Measurements from ENCODE around the gene RNU1-2.
"Not testable (repeated sequence)": the region's sequence is repeated elsewhere in the genome, so short reads cannot be mapped to it uniquely, and the experiment has no call there.

The RNU1-2 gene

DNA sequence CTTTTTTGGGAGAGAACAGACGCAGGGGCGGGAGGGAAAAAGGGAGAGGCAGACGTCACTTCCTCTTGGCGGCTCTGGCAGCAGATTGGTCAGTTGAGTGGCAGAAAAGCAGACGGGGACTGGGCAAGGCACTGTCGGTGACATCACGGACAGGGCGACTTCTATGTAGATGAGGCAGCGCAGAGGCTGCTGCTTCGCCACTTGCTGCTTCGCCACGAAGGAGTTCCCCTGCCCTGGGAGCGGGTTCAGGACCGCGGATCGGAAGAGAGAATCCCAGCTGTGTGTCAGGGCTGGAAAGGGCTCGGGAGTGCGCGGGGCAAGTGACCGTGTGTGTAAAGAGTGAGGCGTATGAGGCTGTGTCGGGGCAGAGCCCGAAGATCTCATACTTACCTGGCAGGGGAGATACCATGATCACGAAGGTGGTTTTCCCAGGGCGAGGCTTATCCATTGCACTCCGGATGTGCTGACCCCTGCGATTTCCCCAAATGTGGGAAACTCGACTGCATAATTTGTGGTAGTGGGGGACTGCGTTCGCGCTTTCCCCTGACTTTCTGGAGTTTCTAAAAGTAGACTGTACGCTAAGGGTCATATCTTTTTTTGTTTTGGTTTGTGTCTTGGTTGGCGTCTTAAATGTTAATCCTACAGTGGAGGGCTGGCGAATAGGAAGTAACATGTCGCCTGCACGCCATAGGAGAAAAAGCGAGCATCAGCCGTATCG is at the start of gene RNU1-2:
Gene RNU1-2 (plus strand): TSS at position 383 of the 718 bp plus-strand sequence.
- DNase-seq (ENCODE audit: low spot score) = peak; percentile 100
- FAIRE-seq = peak; percentile 89

GRCh38 chr1:16856201-16856600 is 39.6 kb upstream of the RNU1-2 start:
- not testable (repeated sequence) for FAIRE-seq; DNase-seq (ENCODE audit: low spot score)

GRCh38 chr1:16859167-16860041 is 36.4 kb upstream of the RNU1-2 start:
- DNase-seq (ENCODE audit: low spot score); FAIRE-seq: not testable (repeated sequence)

GRCh38 chr1:16860048-16860447 is 35.7 kb upstream of the RNU1-2 start:
- not testable (repeated sequence) for FAIRE-seq; DNase-seq (ENCODE audit: low spot score)

DNA sequence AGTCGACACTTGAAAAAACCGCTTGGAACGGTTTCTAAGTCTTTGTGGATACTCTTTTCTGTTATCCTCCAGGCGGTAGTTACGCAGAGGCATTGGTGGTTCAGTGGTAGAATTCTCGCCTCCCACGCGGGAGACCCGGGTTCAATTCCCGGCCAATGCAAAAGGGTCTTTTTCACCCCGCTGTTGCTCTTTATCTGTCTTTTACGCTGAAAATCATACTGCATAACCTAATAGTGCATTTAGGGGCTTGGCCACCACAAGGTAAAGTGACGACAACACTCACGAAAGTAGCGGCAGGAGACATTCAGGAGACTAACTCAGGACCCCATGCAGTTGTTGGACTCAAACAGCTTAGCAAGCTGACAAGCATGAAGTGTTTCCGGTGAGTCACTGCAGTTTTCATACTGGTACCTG is 33.9 kb upstream of the RNU1-2 start:
- peak; percentile 59 for FAIRE-seq

GRCh38 chr1:16862415-16862814 is 33.4 kb upstream of the RNU1-2 start:
- not testable (repeated sequence) for FAIRE-seq; DNase-seq (ENCODE audit: low spot score)

More for the DNA sequence above, 33.9 kb upstream of the RNU1-2 start:
- peak; percentile 27 for DNase-seq (ENCODE audit: low spot score)

- DNase-seq (ENCODE audit: low spot score) = not testable (repeated sequence)
- peak; percentile 65 for FAIRE-seq
Measured at GRCh38 chr1:16863024-16863423, 32.8 kb upstream of the RNU1-2 start.

GRCh38 chr1:16866926-16867707 is 28.7 kb upstream of the RNU1-2 start:
- FAIRE-seq; DNase-seq (ENCODE audit: low spot score): not testable (repeated sequence)

- not testable (repeated sequence) for DNase-seq (ENCODE audit: low spot score); FAIRE-seq
Measured at GRCh38 chr1:16868787-16869186, 27.0 kb upstream of the RNU1-2 start.

- not testable (repeated sequence) for DNase-seq (ENCODE audit: low spot score); FAIRE-seq
Measured at GRCh38 chr1:16869996-16870395, 25.8 kb upstream of the RNU1-2 start.

DNA sequence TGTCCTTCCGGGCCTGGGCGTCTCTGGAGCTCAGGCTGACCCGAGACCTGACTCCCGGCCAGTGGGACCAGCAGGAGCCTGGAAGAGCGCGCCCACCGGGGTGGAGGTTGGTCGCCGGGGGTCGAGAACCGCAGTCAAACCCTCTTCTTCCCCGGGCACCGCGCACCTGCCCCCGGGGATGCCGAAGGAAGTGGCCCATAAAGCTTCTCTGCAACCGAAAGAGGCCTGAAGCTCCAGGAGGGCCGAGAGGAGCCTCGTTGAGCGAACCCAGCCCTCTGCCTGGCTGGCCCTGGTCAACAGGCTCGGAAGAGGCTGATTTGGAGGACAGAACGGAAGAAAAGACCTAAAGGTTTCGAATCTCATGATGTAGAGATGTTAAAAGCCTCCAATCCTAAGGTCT is 24.6 kb upstream of the RNU1-2 start:
- not testable (repeated sequence) for FAIRE-seq; DNase-seq (ENCODE audit: low spot score)

- peak; percentile 71 for DNase-seq (ENCODE audit: low spot score)
- not testable (repeated sequence) for FAIRE-seq
Measured at GRCh38 chr1:16872152-16873075, 23.4 kb upstream of the RNU1-2 start.

GRCh38 chr1:16873076-16873879 is 22.5 kb upstream of the RNU1-2 start:
- not testable (repeated sequence) for FAIRE-seq; DNase-seq (ENCODE audit: low spot score)

GRCh38 chr1:16874968-16875765 is 20.6 kb upstream of the RNU1-2 start:
- DNase-seq (ENCODE audit: low spot score); FAIRE-seq: not testable (repeated sequence)

GRCh38 chr1:16881742-16882141 is 14.0 kb upstream of the RNU1-2 start:
- FAIRE-seq = not testable (repeated sequence)

GRCh38 chr1:16882986-16883385 is 12.8 kb upstream of the RNU1-2 start:
- no peak for DNase-seq (ENCODE audit: low spot score)
- no peak for FAIRE-seq

More at GRCh38 chr1:16881742-16882141, 14.0 kb upstream of the RNU1-2 start:
- not testable (repeated sequence) for DNase-seq (ENCODE audit: low spot score)

GRCh38 chr1:16884487-16884886 is 11.3 kb upstream of the RNU1-2 start:
- not testable (repeated sequence) for FAIRE-seq

More at GRCh38 chr1:16884487-16884886, 11.3 kb upstream of the RNU1-2 start:
- DNase-seq (ENCODE audit: low spot score) = not testable (repeated sequence)
